Neural cell (in vitro differentiated cells): Measurements from ENCODE around the gene NDUFV1. TPM values are rescaled to one million over a fixed set of nuclear protein-coding genes. Genes with fewer than 3 reads are reported as not detected.

Experiments used
- H2AFZ ChIP-seq: fragments of 200-600, 300-800 bp; sonication (generic), shearing (Covaris generic); 2 replicates; pipeline ENCODE4 v1.6.0; 2014; ENCODE audit warnings: low read depth, mild to moderate bottlenecking, antibody characterized with exemption, low read length, moderate library complexity
- H3F3A ChIP-seq: fragments of 200-600 bp; shearing (Covaris generic); 2 replicates; pipeline ENCODE4 v1.6.1; 2016; ENCODE audit warnings: mild to moderate bottlenecking, moderate library complexity, mixed read lengths, antibody characterized with exemption, low read length; ENCODE audit not compliant: insufficient read depth, poor library complexity, severe bottlenecking
- H3K27ac ChIP-seq: fragments of 200-600, 300-800 bp; sonication (generic), shearing (Covaris generic); 2 replicates; pipeline ENCODE4 v1.5.1; 2014; ENCODE audit warnings: mild to moderate bottlenecking, low read length, moderate library complexity
- H3K27me3 ChIP-seq: fragments of 300-800, 200-600 bp; sonication (generic), shearing (Covaris generic); 2 replicates; pipeline ENCODE4 v1.6.0; 2014; ENCODE audit warnings: mild to moderate bottlenecking, low read depth, low read length, moderate library complexity; ENCODE audit not compliant: insufficient read depth
- H3K36me3 ChIP-seq: fragments of 300-800, 200-600 bp; sonication (generic), shearing (Covaris generic); 2 replicates; pipeline ENCODE4 v1.5.1; 2014; ENCODE audit warnings: mild to moderate bottlenecking, antibody characterized with exemption, low read length, moderate library complexity; ENCODE audit not compliant: insufficient read depth
- H3K4me2 ChIP-seq: fragments of 300-800, 200-600 bp; sonication (generic), shearing (Covaris generic); 2 replicates; pipeline ENCODE4 v1.6.0; 2014; ENCODE audit warnings: mild to moderate bottlenecking, low read length
- H3K4me3 ChIP-seq: fragments of 300-800, 200-600 bp; sonication (generic), shearing (Covaris generic); 2 replicates; pipeline ENCODE4 v1.5.1; 2014; ENCODE audit warnings: mild to moderate bottlenecking, low read length, moderate library complexity
- H3K79me2 ChIP-seq: fragments of 200-600 bp; shearing (Covaris generic); replicated peaks from 2 replicates; pipeline ENCODE4 v1.6.0; 2014; ENCODE audit warnings: mild to moderate bottlenecking, low read length, moderate library complexity; ENCODE audit not compliant: insufficient read depth
- H3K9ac ChIP-seq: fragments of 300-800, 200-600 bp; sonication (generic), shearing (Covaris generic); 2 replicates; pipeline ENCODE4 v1.6.1; 2016; ENCODE audit warnings: mild to moderate bottlenecking, low read length, mixed read lengths
- H3K9me2 ChIP-seq: fragments of 200-600 bp; shearing (Covaris generic); 2 replicates; pipeline ENCODE4 v1.6.1; 2016; ENCODE audit warnings: mild to moderate bottlenecking, low read length, mixed read lengths; ENCODE audit not compliant: insufficient read depth
- H3K9me3 ChIP-seq: fragments of 200-600, 300-800 bp; sonication (generic), shearing (Covaris generic); 2 replicates; pipeline ENCODE4 v1.6.1; 2016; ENCODE audit warnings: mild to moderate bottlenecking, mixed run types, low read length, moderate library complexity, mixed read lengths
- H4K20me1 ChIP-seq: fragments of 200-600 bp; shearing (Covaris generic); 2 replicates; pipeline ENCODE4 v1.6.1; 2016; ENCODE audit warnings: mild to moderate bottlenecking, mixed run types; ENCODE audit not compliant: insufficient read depth
- EP300 ChIP-seq: fragments of 450-650 bp; conservative IDR thresholded peaks from 2 replicates; pipeline ENCODE4 v1.6.1; 2014; ENCODE audit warnings: antibody characterized with exemption, mild to moderate bottlenecking, moderate library complexity; ENCODE audit not compliant: poor library complexity, severe bottlenecking
- EZH2 ChIP-seq: fragments of 200-600, 300-800 bp; shearing (Covaris generic), sonication (generic); IDR thresholded peaks from 2 replicates; pipeline ENCODE4 v1.6.1; 2014; ENCODE audit warnings: antibody characterized with exemption, low read length, borderline replicate concordance, mild to moderate bottlenecking; ENCODE audit not compliant: insufficient read depth, poor library complexity, severe bottlenecking
- MXI1 ChIP-seq: fragments of 450-650 bp; conservative IDR thresholded peaks from 2 replicates; pipeline ENCODE4 v1.6.1; 2014; ENCODE audit warnings: antibody characterized with exemption, mild to moderate bottlenecking; ENCODE audit not compliant: poor library complexity, severe bottlenecking
- POLR2AphosphoS5 ChIP-seq: IDR thresholded peaks from 2 replicates; pipeline ENCODE4 v1.6.1; 2012
- RAD21 ChIP-seq: fragments of 450-650 bp; conservative IDR thresholded peaks from 2 replicates; pipeline ENCODE4 v1.6.1; 2014; ENCODE audit warnings: antibody characterized with exemption, mild to moderate bottlenecking, moderate library complexity
- REST ChIP-seq: IDR thresholded peaks from 2 replicates; pipeline ENCODE4 v1.6.1; 2012; ENCODE audit warnings: borderline replicate concordance
- SMC3 ChIP-seq: fragments of 450-650 bp; conservative IDR thresholded peaks from 2 replicates; pipeline ENCODE4 v1.6.1; 2014; ENCODE audit warnings: antibody characterized with exemption, mild to moderate bottlenecking, moderate library complexity; ENCODE audit not compliant: poor library complexity
- TAF1 ChIP-seq: IDR thresholded peaks from 2 replicates; pipeline ENCODE4 v1.6.1; 2012; ENCODE audit warnings: low read depth
- polyA plus RNA-seq: library from polyadenylated mRNA; depleted of rRNA; stranded (reverse); fragments of >200 nt; gene quantifications from 2 replicates; pipeline ENCODE4 v1.2.3, GENCODE V29; 2014
- TF ChIP-seq, protein P1 (sequence below): fragments of 450-650 bp; IDR thresholded peaks from 2 replicates; pipeline ENCODE4 v1.5.1; 2014; ENCODE audit warnings: antibody characterized with exemption, mild to moderate bottlenecking, moderate library complexity; ENCODE audit not compliant: poor library complexity, severe bottlenecking

NDUFV1 gene
- polyA plus RNA-seq, 1 donor from 2014 or later = 393 TPM

DNA sequence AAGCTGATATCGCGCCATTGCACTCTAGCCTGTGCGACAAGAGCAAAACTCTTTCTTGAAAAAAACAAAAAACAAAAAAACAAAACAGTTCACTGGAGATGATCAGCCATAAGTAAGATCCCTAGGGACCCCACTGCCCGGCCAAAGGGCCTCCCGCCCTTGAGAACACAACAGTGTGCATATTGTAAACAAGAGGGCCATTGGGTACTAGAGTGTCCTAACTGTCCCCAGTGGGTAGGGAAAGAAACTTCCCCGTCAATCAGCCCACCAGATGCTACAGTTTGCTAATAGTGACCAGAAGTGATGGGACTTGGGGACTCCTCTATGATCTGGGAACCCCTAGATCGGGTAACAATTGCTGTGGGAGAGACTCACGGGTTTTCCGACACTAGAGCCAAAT lies 47.5 kb downstream of the NDUFV1 start:
- no peak overlapping the region for H2AFZ ChIP-seq
- no peaks in the 10 kb centered on the region for H3K79me2 ChIP-seq
- no peaks in the 10 kb centered on the region for H3F3A ChIP-seq
- no peaks in the 10 kb centered on the region for H3K36me3 ChIP-seq
- H3K27me3 ChIP-seq = no peaks in the 10 kb centered on the region
- no peaks in the 10 kb centered on the region for H4K20me1 ChIP-seq
- H3K4me3 ChIP-seq = no peak overlapping the region
- no peak overlapping the region for H3K27ac ChIP-seq
- H3K9ac ChIP-seq = no peak overlapping the region
- TF ChIP-seq REST (no peak), EP300 (no peak), MXI1 (no peak)
- no peaks in the 10 kb centered on the region for H3K9me2 ChIP-seq
- H3K9me3 ChIP-seq = no peaks in the 10 kb centered on the region
- no peak overlapping the region for H3K4me2 ChIP-seq

GRCh38 chr11:67656278-67656922 lies 49.7 kb downstream of the NDUFV1 start:
- Histone ChIP-seq H3K9me2 (no peaks in the 10 kb centered on the region), H3K36me3 (no peaks in the 10 kb centered on the region), H3K79me2 (no peaks in the 10 kb centered on the region), H4K20me1 (no peaks in the 10 kb centered on the region), H2AFZ (no peak overlapping the region), H3K27ac (no peak overlapping the region), H3F3A (no peaks in the 10 kb centered on the region), H3K4me3 (no peak overlapping the region), H3K9me3 (no peaks in the 10 kb centered on the region), H3K4me2 (no peak overlapping the region), H3K9ac (no peak overlapping the region), H3K27me3 (no peaks in the 10 kb centered on the region)
- TF ChIP-seq RAD21 (no peak), POLR2AphosphoS5 (no peak), EP300 (no peak), EZH2 (no peak), SMC3 (no peak), TAF1 (no peak), MXI1 (no peak), REST (no peak)
- TF ChIP-seq, protein P1, sequence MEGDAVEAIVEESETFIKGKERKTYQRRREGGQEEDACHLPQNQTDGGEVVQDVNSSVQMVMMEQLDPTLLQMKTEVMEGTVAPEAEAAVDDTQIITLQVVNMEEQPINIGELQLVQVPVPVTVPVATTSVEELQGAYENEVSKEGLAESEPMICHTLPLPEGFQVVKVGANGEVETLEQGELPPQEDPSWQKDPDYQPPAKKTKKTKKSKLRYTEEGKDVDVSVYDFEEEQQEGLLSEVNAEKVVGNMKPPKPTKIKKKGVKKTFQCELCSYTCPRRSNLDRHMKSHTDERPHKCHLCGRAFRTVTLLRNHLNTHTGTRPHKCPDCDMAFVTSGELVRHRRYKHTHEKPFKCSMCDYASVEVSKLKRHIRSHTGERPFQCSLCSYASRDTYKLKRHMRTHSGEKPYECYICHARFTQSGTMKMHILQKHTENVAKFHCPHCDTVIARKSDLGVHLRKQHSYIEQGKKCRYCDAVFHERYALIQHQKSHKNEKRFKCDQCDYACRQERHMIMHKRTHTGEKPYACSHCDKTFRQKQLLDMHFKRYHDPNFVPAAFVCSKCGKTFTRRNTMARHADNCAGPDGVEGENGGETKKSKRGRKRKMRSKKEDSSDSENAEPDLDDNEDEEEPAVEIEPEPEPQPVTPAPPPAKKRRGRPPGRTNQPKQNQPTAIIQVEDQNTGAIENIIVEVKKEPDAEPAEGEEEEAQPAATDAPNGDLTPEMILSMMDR = no peak
